ENCODE results near the gene CXXC5. TPM values are rescaled to one million over a fixed set of nuclear protein-coding genes. Genes with fewer than 3 reads are reported as not detected.

Gene CXXC5
- total and polyA plus RNA-seq, 2 experiments from 2014 or later, result 81.4 to 168 TPM

DNA sequence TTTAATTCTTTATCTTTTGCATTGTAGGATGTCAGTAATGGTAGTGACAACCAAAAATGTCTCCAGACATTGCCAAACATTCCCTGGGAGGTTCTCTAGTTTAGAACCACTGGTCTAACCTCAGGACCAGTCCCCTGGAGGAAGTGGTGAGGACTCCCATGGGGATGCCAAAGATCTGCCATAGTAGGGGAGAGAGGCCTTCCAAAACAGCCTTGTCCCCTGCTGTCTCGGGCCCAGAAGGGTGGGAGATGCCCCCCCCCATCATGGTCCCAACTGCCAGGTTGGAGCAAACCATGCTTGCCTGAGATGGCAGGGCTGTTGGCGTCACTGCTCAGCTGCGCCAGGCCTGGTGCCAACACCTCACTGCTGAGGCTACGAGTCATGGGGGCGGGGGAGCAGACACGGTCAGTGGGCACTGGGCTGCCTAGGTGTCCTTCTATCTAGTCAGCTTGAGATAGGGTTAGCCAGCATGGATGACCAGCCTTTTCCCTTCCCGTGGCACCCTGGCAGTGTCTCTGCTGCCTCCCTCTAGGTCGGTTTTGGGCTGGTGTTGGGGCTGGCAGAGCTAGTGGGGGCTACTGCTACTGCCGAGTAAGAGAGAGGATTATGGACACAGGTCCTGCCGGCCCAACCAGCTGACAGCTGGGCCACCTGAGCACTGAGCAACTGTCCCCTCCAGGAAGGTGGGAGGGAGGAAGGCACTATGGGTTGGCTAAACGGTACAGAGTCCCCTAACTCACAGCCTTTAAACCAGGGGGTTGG is 8.3 kb upstream of the CXXC5 start:
- peak; percentile 58 for DNase-seq
- in situ Hi-C loops (cut with MboI), result no loop called here

GRCh38 chr5:139640421-139641115 is 7.6 kb upstream of the CXXC5 start:
- no peak overlapping the region for H2AFZ ChIP-seq
- no peaks in the 10 kb centered on the region for H3K9me2 ChIP-seq (ENCODE audit: insufficient read depth)
- H3K36me3 ChIP-seq (ENCODE audit: low read depth), result no peaks in the 10 kb centered on the region
- no peaks in the 10 kb centered on the region for H3K9me3 ChIP-seq (ENCODE audit: low read depth)
- H3K27ac ChIP-seq, result no peak overlapping the region
- TF ChIP-seq EZH2phosphoT487 (IDR thresholded peaks at IDR 0.05; ENCODE audit: insufficient read depth, low read depth) (no peak), EZH2 (IDR thresholded peaks at IDR 0.05; ENCODE audit: insufficient read depth, poor library complexity, severe bottlenecking) (no peak)
- DNase-seq, result no peak
- in situ Hi-C loops (cut with MboI), result no loop called here
- peaks cover 32% of the 10 kb centered on the region for H3K4me1 ChIP-seq (ENCODE audit: insufficient read depth)
- H4K20me1 ChIP-seq (ENCODE audit: insufficient read depth), result no peaks in the 10 kb centered on the region
- H3K9ac ChIP-seq, result no peak overlapping the region
- no peak overlapping the region for H3K4me3 ChIP-seq
- no peak overlapping the region for H3K4me2 ChIP-seq (ENCODE audit: unreplicated experiment)
- 85 to 88% methylated on average over 13 of the region's 13 CpGs for whole genome bisulfite sequencing, 2 experiments (ENCODE audit: low coverage in 1 of 2, low lambda C conversion rate in 2 of 2, missing lambda C conversion rate in 2 of 2)
- H3F3A ChIP-seq (ENCODE audit: insufficient read depth), result peaks cover 15% of the 10 kb centered on the region
- 0 out of 2 replicates have a peak, but pooled peaks cover 6% of the 10 kb centered on the region for H3K79me2 ChIP-seq (ENCODE audit: insufficient read depth)
- no peaks in the 10 kb centered on the region for H3K27me3 ChIP-seq (replicated peaks; ENCODE audit: insufficient read depth)

More for the DNA sequence above, 8.3 kb upstream of the CXXC5 start:
- H3K4me3 ChIP-seq, result no peak overlapping the region
- TF ChIP-seq EZH2 (IDR thresholded peaks at IDR 0.05; ENCODE audit: insufficient read depth, poor library complexity, severe bottlenecking) (no peak), EZH2phosphoT487 (IDR thresholded peaks at IDR 0.05; ENCODE audit: insufficient read depth, low read depth) (no peak)
- H4K20me1 ChIP-seq (ENCODE audit: insufficient read depth), result no peaks in the 10 kb centered on the region
- no peak overlapping the region for H2AFZ ChIP-seq
- H3K79me2 ChIP-seq (ENCODE audit: insufficient read depth), result 0 out of 2 replicates have a peak, but pooled peaks cover 6% of the 10 kb centered on the region
- no peaks in the 10 kb centered on the region for H3K9me2 ChIP-seq (ENCODE audit: insufficient read depth)
- H3K27ac ChIP-seq, result no peak overlapping the region
- no peak overlapping the region for H3K4me2 ChIP-seq (ENCODE audit: unreplicated experiment)
- no peaks in the 10 kb centered on the region for H3K9me3 ChIP-seq (ENCODE audit: low read depth)
- peaks cover 22% of the 10 kb centered on the region for H3F3A ChIP-seq (ENCODE audit: insufficient read depth)
- no peaks in the 10 kb centered on the region for H3K36me3 ChIP-seq (ENCODE audit: low read depth)
- 79 to 84% methylated on average over 11 of the region's 11 CpGs for WGBS, 2 experiments (ENCODE audit: low coverage in 1 of 2, low lambda C conversion rate in 2 of 2, missing lambda C conversion rate in 2 of 2)
- peaks cover 35% of the 10 kb centered on the region for H3K4me1 ChIP-seq (ENCODE audit: insufficient read depth)
- H3K27me3 ChIP-seq (replicated peaks; ENCODE audit: insufficient read depth), result no peaks in the 10 kb centered on the region
- no peak overlapping the region for H3K9ac ChIP-seq

DNA sequence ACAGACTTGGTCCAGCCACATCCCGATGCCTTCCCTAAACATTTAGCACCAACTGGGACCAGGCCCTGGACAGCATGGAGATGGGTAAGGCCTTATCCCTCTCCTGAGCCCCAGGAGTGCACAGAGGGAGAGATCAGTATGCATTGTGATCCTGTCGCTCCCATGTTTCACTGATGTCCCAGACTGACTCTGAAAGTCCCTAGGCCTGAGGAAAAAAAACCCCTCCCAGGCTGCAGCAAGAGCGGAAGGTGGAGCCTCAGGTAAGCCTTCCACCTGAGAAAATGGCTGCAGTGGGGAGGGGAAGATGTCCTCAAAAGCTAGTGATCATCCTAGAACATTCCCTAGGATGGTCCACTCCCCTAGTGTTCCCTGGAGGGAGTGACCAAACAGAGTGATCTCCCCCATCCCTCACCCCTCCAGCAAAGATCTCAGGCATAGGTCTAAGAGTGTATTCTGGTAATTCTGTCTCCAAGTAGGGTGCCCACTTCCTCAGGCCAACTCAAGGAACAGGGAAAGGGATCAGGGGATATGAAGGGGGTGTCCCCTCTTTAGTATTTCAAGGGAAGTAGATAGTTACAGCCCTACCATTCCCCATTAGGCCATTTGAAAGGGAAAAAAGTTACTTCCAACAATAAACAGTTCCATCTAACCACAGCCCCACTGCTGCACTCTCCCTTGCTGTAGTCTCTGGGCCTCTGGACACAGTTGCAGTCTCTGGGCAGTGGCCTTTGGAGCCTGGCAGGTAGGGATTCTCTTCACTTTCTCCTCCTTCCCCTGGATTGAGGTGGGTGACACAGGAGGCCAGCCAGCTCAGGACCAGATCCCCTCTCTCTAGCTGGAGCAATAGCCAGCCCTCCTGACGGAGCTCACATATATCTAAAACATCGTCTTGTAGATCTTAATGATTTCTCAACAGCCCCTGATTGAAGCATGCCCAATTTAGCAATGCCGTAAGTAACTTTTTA is 6.8 kb upstream of the CXXC5 start:
- Histone ChIP-seq H3K36me3 (ENCODE audit: low read depth) (no peaks in the 10 kb centered on the region), H3K9me3 (ENCODE audit: low read depth) (no peaks in the 10 kb centered on the region), H3K4me3 (no peak overlapping the region), H3K27ac (no peak overlapping the region), H3K4me2 (ENCODE audit: unreplicated experiment) (no peak overlapping the region), H3K9me2 (ENCODE audit: insufficient read depth) (no peaks in the 10 kb centered on the region), H4K20me1 (ENCODE audit: insufficient read depth) (no peaks in the 10 kb centered on the region), H3F3A (ENCODE audit: insufficient read depth) (peaks cover 6% of the 10 kb centered on the region), H3K9ac (no peak overlapping the region), H3K79me2 (ENCODE audit: insufficient read depth) (0 out of 2 replicates have a peak, but pooled peaks cover 4% of the 10 kb centered on the region), H3K27me3 (replicated peaks; ENCODE audit: insufficient read depth) (no peaks in the 10 kb centered on the region), H3K4me1 (ENCODE audit: insufficient read depth) (peaks cover 24% of the 10 kb centered on the region), H2AFZ (no peak overlapping the region)
- 81 to 84% methylated on average over 6 of the region's 6 CpGs for WGBS, 2 experiments (ENCODE audit: low coverage in 1 of 2, low lambda C conversion rate in 2 of 2, missing lambda C conversion rate in 2 of 2)
- no peak for DNase-seq
- in situ Hi-C loops (cut with MboI), result no loop called here
- TF ChIP-seq EZH2 (IDR thresholded peaks at IDR 0.05; ENCODE audit: insufficient read depth, poor library complexity, severe bottlenecking), result no peak
- TF ChIP-seq EZH2phosphoT487 (IDR thresholded peaks at IDR 0.05; ENCODE audit: insufficient read depth, low read depth), result no peak

- in situ Hi-C loops (cut with MboI), result no loop called here
- no peaks in the 10 kb centered on the region for H4K20me1 ChIP-seq (ENCODE audit: insufficient read depth)
- no peaks in the 10 kb centered on the region for H3K9me2 ChIP-seq (ENCODE audit: insufficient read depth)
- H3K27ac ChIP-seq, result no peak overlapping the region
- H3K4me2 ChIP-seq (ENCODE audit: unreplicated experiment), result no peak overlapping the region
- H3K9ac ChIP-seq, result no peak overlapping the region
- TF ChIP-seq EZH2 (IDR thresholded peaks at IDR 0.05; ENCODE audit: insufficient read depth, poor library complexity, severe bottlenecking) (no peak), EZH2phosphoT487 (IDR thresholded peaks at IDR 0.05; ENCODE audit: insufficient read depth, low read depth) (no peak)
- DNase-seq, result no peak
- WGBS, 2 experiments (ENCODE audit: low coverage in 1 of 2, low lambda C conversion rate in 2 of 2, missing lambda C conversion rate in 2 of 2), result 57 to 81% methylated on average over 3 to 6 of the region's 7 CpGs
- no peak overlapping the region for H3K4me3 ChIP-seq
- H2AFZ ChIP-seq, result no peak overlapping the region
- no peaks in the 10 kb centered on the region for H3F3A ChIP-seq (ENCODE audit: insufficient read depth)
- H3K27me3 ChIP-seq (replicated peaks; ENCODE audit: insufficient read depth), result no peaks in the 10 kb centered on the region
- H3K4me1 ChIP-seq (ENCODE audit: insufficient read depth), result peaks cover 19% of the 10 kb centered on the region
- H3K9me3 ChIP-seq (ENCODE audit: low read depth), result no peaks in the 10 kb centered on the region
- no peaks in the 10 kb centered on the region for H3K36me3 ChIP-seq (ENCODE audit: low read depth)
- 0 out of 2 replicates have a peak, but pooled peaks cover 2% of the 10 kb centered on the region for H3K79me2 ChIP-seq (ENCODE audit: insufficient read depth)
Observed at GRCh38 chr5:139642213-139642612, 5.9 kb upstream of the CXXC5 start.

Measured in GM23248 (cell line).